HepG2 (cell line): ENCODE data around the gene EXOSC6. TPM values are rescaled to one million over a fixed set of nuclear protein-coding genes. Genes with fewer than 3 reads are reported as not detected.

Experiments used
- CEBPB ChIP-seq: IDR thresholded peaks from 2 replicates; pipeline ENCODE4 v1.6.1; 2011; ENCODE audit warnings: low read depth, low read length, improper control_type of control experiment, borderline replicate concordance
- CENPT ChIP-seq: sonication (generic); formaldehyde crosslinking; IDR thresholded peaks from 2 replicates; pipeline ENCODE4 v1.8.0; 2022; ENCODE audit warnings: low read depth, mild to moderate bottlenecking, moderate library complexity, missing genetic modification reagents
- ELF4 ChIP-seq: sonication (generic); formaldehyde crosslinking; IDR thresholded peaks from 2 replicates; pipeline ENCODE4 v1.5.0; 2020; ENCODE audit warnings: missing genetic modification reagents, mild to moderate bottlenecking, moderate library complexity, borderline replicate concordance
- EP300 ChIP-seq, 3 experiments: sonication (generic) in 1 of 3; formaldehyde crosslinking in 1 of 3; IDR thresholded peaks; 2 replicates each; pipeline versions ENCODE4 v1.5.1 to v1.6.1; 2011 to 2020; ENCODE audit warnings: low read depth in 2 of 3, low read length in 2 of 3, borderline replicate concordance in 1 of 3, improper control_type of control experiment in 1 of 3, mild to moderate bottlenecking in 1 of 3, missing genetic modification reagents in 1 of 3, moderate library complexity in 1 of 3
- EZH2 ChIP-seq: conservative IDR thresholded peaks from 2 replicates; pipeline ENCODE4 v1.6.1; 2012; ENCODE audit warnings: mild to moderate bottlenecking, low read depth, low read length, moderate library complexity
- FOXO1 ChIP-seq: sonication (generic); formaldehyde crosslinking; IDR thresholded peaks from 2 replicates; pipeline ENCODE4 v1.4.0; 2020; ENCODE audit warnings: missing genetic modification reagents
- GTF3A ChIP-seq: sonication (generic); formaldehyde crosslinking; conservative IDR thresholded peaks from 2 replicates; pipeline ENCODE4 v1.4.0; 2020; ENCODE audit warnings: mild to moderate bottlenecking, missing genetic modification reagents
- HBP1 ChIP-seq: IDR thresholded peaks from 2 replicates; pipeline ENCODE4 v1.6.1; 2016; ENCODE audit warnings: low read depth, control low read depth
- HOXA9 ChIP-seq: sonication (generic); formaldehyde crosslinking; IDR thresholded peaks from 2 replicates; pipeline ENCODE4 v1.8.1; 2022; ENCODE audit warnings: missing genetic modification reagents, mild to moderate bottlenecking, moderate library complexity, borderline replicate concordance
- IKZF1 ChIP-seq: fragments of 450-650 bp; IDR thresholded peaks from 2 replicates; pipeline ENCODE4 v1.7.1; 2016
- ISL2 ChIP-seq: sonication (generic); formaldehyde crosslinking; IDR thresholded peaks from 2 replicates; pipeline ENCODE4 v1.5.0; 2020; ENCODE audit warnings: missing genetic modification reagents
- KDM2A ChIP-seq: sonication (generic); formaldehyde crosslinking; IDR thresholded peaks from 2 replicates; pipeline ENCODE4 v1.4.0; 2020; ENCODE audit warnings: low read depth, missing genetic modification reagents, borderline replicate concordance
- NFRKB ChIP-seq: fragments of 450-650 bp; IDR thresholded peaks from 2 replicates; pipeline ENCODE4 v1.6.1; 2017
- POLR2AphosphoS5 ChIP-seq: IDR thresholded peaks from 2 replicates; pipeline ENCODE4 v1.6.1; 2012; ENCODE audit warnings: low read depth, low read length
- RARA ChIP-seq: IDR thresholded peaks from 2 replicates; pipeline ENCODE4 v1.6.1; 2016; ENCODE audit warnings: missing genetic modification reagents, missing compliant biosample characterization
- RCOR2 ChIP-seq: IDR thresholded peaks from 2 replicates; pipeline ENCODE4 v1.6.1; 2016; ENCODE audit warnings: missing biosample characterization, missing genetic modification reagents
- SMAD9 ChIP-seq: sonication (generic); formaldehyde crosslinking; IDR thresholded peaks from 2 replicates; pipeline ENCODE4 v1.5.1; 2020; ENCODE audit warnings: mild to moderate bottlenecking, missing genetic modification reagents
- SP2 ChIP-seq: sonication (generic); formaldehyde crosslinking; IDR thresholded peaks from 2 replicates; pipeline ENCODE4 v1.5.1; 2020; ENCODE audit warnings: mild to moderate bottlenecking, missing genetic modification reagents
- TBX2 ChIP-seq: sonication (generic); formaldehyde crosslinking; IDR thresholded peaks from 2 replicates; pipeline ENCODE4 v1.5.0; 2020; ENCODE audit warnings: missing genetic modification reagents, mild to moderate bottlenecking, borderline replicate concordance
- TERF1 ChIP-seq: sonication (generic); formaldehyde crosslinking; IDR thresholded peaks from 2 replicates; pipeline ENCODE4 v1.8.0; 2022; ENCODE audit warnings: mild to moderate bottlenecking, missing genetic modification reagents, moderate library complexity
- THAP11 ChIP-seq: IDR thresholded peaks from 2 replicates; pipeline ENCODE4 v1.6.1; 2016; ENCODE audit warnings: missing biosample characterization, missing genetic modification reagents
- ZFP37 ChIP-seq: sonication (generic); formaldehyde crosslinking; IDR thresholded peaks from 2 replicates; pipeline ENCODE4 v1.4.0; 2020; ENCODE audit warnings: missing genetic modification reagents, borderline replicate concordance
- ZNF503 ChIP-seq: sonication (generic); formaldehyde crosslinking; IDR thresholded peaks from 2 replicates; pipeline ENCODE4 v1.4.0; 2020; ENCODE audit warnings: missing genetic modification reagents
- ZNF572 ChIP-seq: sonication (generic); formaldehyde crosslinking; IDR thresholded peaks from 2 replicates; pipeline ENCODE4 v1.5.1; 2020; ENCODE audit warnings: mild to moderate bottlenecking, missing genetic modification reagents
- polyA plus RNA-seq, 8 experiments: library from polyadenylated mRNA; depleted of rRNA in 3 of 8; stranded (reverse) in 7 of 8; unstranded in 1 of 8; fragments of >200 nt; fragmentation: Illumina TruSeq in 4 of 8; extraction: Trizol in 4 of 8; gene quantifications; 2 replicates each; pipeline versions ENCODE4 v1.2.1 to v1.2.3, GENCODE V29; 2011 to 2016; ENCODE audit warnings: low read depth in 4 of 8, missing spikeins in 1 of 8, mixed read lengths in 1 of 8; ENCODE audit not compliant: insufficient read depth in 1 of 8
- total RNA-seq, 5 experiments: library from RNA; depleted of rRNA; stranded (reverse); fragments of >200 nt; fragmentation: Illumina TruSeq; extraction: Trizol; gene quantifications; 2 replicates each; pipeline ENCODE4 v1.2.3, GENCODE V29; 2016; ENCODE audit warnings: low read depth in 1 of 5

EXOSC6 gene
- total and polyA plus RNA-seq, 2 of the 13 experiments (the other 11 are each of a cell fraction or from before 2014, with no cell fraction given) = 13.1 to 39.9 TPM

GRCh38 chr16:70298988-70299938 is 47.5 kb upstream of the EXOSC6 start, which contains the start of gene DDX19B (continued):
- no peak for TF ChIP-seq NFRKB
- TF ChIP-seq SP2 (CRISPR knock-in tag) = peak; percentile 62; the same call in 1 of the 2 replicates
- peak; percentile 68; the same call in 1 of the 2 replicates for TF ChIP-seq ZNF572
- TF ChIP-seq THAP11 (CRISPR knock-in tag) = peak; percentile 84
- TF ChIP-seq KDM2A = peak; percentile 97
- no peak for TF ChIP-seq TERF1 (CRISPR knock-in tag)
- no peak for TF ChIP-seq EZH2
- no peak for TF ChIP-seq RARA (CRISPR knock-in tag)
- TF ChIP-seq CENPT = no peak
- TF ChIP-seq HOXA9 (CRISPR knock-in tag) = 0 out of 2 replicates have a peak, but pooled peaks have one; percentile 45
- peak; percentile 93 for TF ChIP-seq FOXO1 (CRISPR knock-in tag)
- no peak; the same call in 1 of the 2 replicates for TF ChIP-seq ZNF503 (CRISPR knock-in tag)
- peak; percentile 87; the same call in 1 of the 2 replicates for TF ChIP-seq CEBPB
- TF ChIP-seq IKZF1 = no peak
- peak; percentile 48; the same call in 1 of the 2 replicates for TF ChIP-seq SMAD9 (CRISPR knock-in tag)
- peak; percentile 28; the same call in 1 of the 2 replicates for TF ChIP-seq ISL2 (CRISPR knock-in tag)
- TF ChIP-seq ZFP37 (CRISPR knock-in tag) = no peak
- peak; percentile 95 for TF ChIP-seq POLR2AphosphoS5
- TF ChIP-seq TBX2 (CRISPR knock-in tag) = peak; percentile 95
- peak; percentile 21; the same call in 1 of the 2 replicates for TF ChIP-seq HBP1 (CRISPR knock-in tag)
- TF ChIP-seq EP300 (IDR thresholded peaks at IDR 0.05; ENCODE audit: low read depth in 2 of 2, low read length in 2 of 2) = peak in 1 of 2 experiments; percentile 70; a peak in 3 of 4 replicates
- TF ChIP-seq EP300 (CRISPR knock-in tag; IDR thresholded peaks at IDR 0.05; ENCODE audit: borderline replicate concordance) = peak; percentile 52
- TF ChIP-seq RCOR2 = peak; percentile 65; the same call in 1 of the 2 replicates
- no peak for TF ChIP-seq GTF3A
- peak; percentile 97 for TF ChIP-seq ELF4
